Cardiac fibroblast (primary cell): Measurements from ENCODE around the gene OR4C11.

Experiments
- DNase-seq, 2 donors: peaks; one replicate each; pipeline versions ENCODE4 v3.0.0 to v3.0.0-alpha.2; 2010; ENCODE audit warnings: low read depth in 2 of 2
- H3K4me3 ChIP-seq, 2 donors: replicated peaks in 1 of 2; 1 replicate in 1 of 2; 2 replicates in 1 of 2; pipeline ENCODE4 v1.5.1; 2011; ENCODE audit warnings: low read depth in 2 of 2, low read length in 2 of 2, mild to moderate bottlenecking in 2 of 2, moderate library complexity in 1 of 2
- TF ChIP-seq, protein P1 (sequence below): IDR thresholded peaks from one replicate; pipeline ENCODE4 v1.5.1; 2011; ENCODE audit warnings: low read depth, mild to moderate bottlenecking, low read length, inconsistent platforms

The OR4C11 gene

DNA sequence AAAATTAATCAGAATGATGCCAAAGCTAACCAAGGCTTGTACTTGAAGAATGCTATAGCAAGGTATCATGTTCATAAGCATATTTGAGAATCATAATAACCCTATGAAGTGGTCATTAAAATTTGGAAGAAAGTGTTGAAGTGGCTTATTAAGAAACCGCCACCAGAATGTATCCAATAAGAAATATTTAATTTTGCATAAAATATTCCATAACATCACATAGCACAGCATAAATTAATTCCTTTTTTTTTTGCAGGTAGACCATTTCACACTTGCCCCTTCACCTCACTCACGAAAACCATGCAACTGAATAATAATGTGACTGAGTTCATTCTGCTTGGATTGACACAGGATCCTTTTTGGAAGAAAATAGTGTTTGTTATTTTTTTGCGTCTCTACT lies 35.6 kb downstream of the OR4C11 start, which contains the start of gene OR4C16:
OR4C16 (plus strand) TSS at position 301 of the 400 bp plus-strand sequence; CDS start at position 301, 0 bp downstream.
- no peak within 1 kb of the TSS for H3K4me3 ChIP-seq
- TF ChIP-seq, protein P1, sequence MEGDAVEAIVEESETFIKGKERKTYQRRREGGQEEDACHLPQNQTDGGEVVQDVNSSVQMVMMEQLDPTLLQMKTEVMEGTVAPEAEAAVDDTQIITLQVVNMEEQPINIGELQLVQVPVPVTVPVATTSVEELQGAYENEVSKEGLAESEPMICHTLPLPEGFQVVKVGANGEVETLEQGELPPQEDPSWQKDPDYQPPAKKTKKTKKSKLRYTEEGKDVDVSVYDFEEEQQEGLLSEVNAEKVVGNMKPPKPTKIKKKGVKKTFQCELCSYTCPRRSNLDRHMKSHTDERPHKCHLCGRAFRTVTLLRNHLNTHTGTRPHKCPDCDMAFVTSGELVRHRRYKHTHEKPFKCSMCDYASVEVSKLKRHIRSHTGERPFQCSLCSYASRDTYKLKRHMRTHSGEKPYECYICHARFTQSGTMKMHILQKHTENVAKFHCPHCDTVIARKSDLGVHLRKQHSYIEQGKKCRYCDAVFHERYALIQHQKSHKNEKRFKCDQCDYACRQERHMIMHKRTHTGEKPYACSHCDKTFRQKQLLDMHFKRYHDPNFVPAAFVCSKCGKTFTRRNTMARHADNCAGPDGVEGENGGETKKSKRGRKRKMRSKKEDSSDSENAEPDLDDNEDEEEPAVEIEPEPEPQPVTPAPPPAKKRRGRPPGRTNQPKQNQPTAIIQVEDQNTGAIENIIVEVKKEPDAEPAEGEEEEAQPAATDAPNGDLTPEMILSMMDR, result no peak
- DNase-seq, result no peak

DNA sequence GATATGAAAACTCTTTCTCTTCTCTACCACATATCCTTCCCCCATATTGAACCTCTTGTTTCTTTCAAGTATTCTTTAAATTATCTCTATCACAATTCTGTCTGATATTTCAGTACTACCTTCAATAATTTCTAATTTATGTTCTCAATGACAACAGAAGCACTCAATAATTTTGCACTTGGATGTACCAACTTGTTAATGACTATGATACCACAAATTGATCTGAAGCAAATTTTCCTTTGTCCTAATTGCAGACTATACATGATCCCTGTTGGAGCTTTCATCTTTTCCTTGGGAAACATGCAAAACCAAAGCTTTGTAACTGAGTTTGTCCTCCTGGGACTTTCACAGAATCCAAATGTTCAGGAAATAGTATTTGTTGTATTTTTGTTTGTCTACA lies 53.3 kb downstream of the OR4C11 start, which contains the start of gene OR4C15:
OR4C15 (plus strand) TSS at position 301 of the 400 bp plus-strand sequence; CDS start at position 301, 0 bp downstream.
- DNase-seq, result no peak
- no peak within 1 kb of the TSS for H3K4me3 ChIP-seq
- TF ChIP-seq, protein P1, result no peak
